ENCODE data around the gene GALNT2.

The GALNT2 gene

GRCh38 chr1:230167419-230167852, 100.4 kb downstream of the GALNT2 start:
- DNase-seq (ENCODE audit: low read depth) = peak; percentile 65
- TF ChIP-seq CTCF (conservative IDR thresholded peaks at IDR 0.05; ENCODE audit: low read depth, low read length) = peak; percentile 70
- no peak overlapping the region for H3K4me3 ChIP-seq (ENCODE audit: low read depth, low read length)

GRCh38 chr1:230169454-230170152, 102.6 kb downstream of the GALNT2 start:
- H3K4me3 ChIP-seq (ENCODE audit: low read depth, low read length) = no peak overlapping the region
- DNase-seq (ENCODE audit: low read depth) = peak; percentile 41
- no peak for TF ChIP-seq CTCF (conservative IDR thresholded peaks at IDR 0.05; ENCODE audit: low read depth, low read length)

GRCh38 chr1:230170153-230170547, 103.1 kb downstream of the GALNT2 start:
- no peak for TF ChIP-seq CTCF (conservative IDR thresholded peaks at IDR 0.05; ENCODE audit: low read depth, low read length)
- no peak overlapping the region for H3K4me3 ChIP-seq (ENCODE audit: low read depth, low read length)
- no peak for DNase-seq (ENCODE audit: low read depth)

- no peak for DNase-seq (ENCODE audit: low read depth)
- H3K4me3 ChIP-seq (ENCODE audit: low read depth, low read length) = no peak overlapping the region
- no peak for TF ChIP-seq CTCF (conservative IDR thresholded peaks at IDR 0.05; ENCODE audit: low read depth, low read length)
These were observed 103.6 kb downstream of the GALNT2 start for GRCh38 chr1:230170622-230171021.

- TF ChIP-seq CTCF (conservative IDR thresholded peaks at IDR 0.05; ENCODE audit: low read depth, low read length) = no peak
- peak; percentile 74 for DNase-seq (ENCODE audit: low read depth)
These were observed 104.4 kb downstream of the GALNT2 start for GRCh38 chr1:230171356-230172015.

GRCh38 chr1:230172016-230172537, 105.0 kb downstream of the GALNT2 start:
- no peak overlapping the region for H3K4me3 ChIP-seq (ENCODE audit: low read depth, low read length)
- no peak for DNase-seq (ENCODE audit: low read depth)
- TF ChIP-seq CTCF (conservative IDR thresholded peaks at IDR 0.05; ENCODE audit: low read depth, low read length) = no peak

More at GRCh38 chr1:230171356-230172015, 104.4 kb downstream of the GALNT2 start:
- H3K4me3 ChIP-seq (ENCODE audit: low read depth, low read length) = no peak overlapping the region
